Fibroblast of villous mesenchyme (primary cell): ENCODE data around the gene ADGRB3. TPM values are rescaled to one million over a fixed set of nuclear protein-coding genes. Genes with fewer than 3 reads are reported as not detected.
"Not testable (repeated sequence)": the region's sequence is repeated elsewhere in the genome, so short reads cannot be mapped to it uniquely, and the experiment has no call there.

ENCODE experiments used
- DNase-seq: peaks from one replicate; pipeline ENCODE4 v3.0.0-alpha.2; 2010; ENCODE audit warnings: low read depth
- H3K4me3 ChIP-seq: 2 replicates; pipeline ENCODE4 v1.5.1; 2011; ENCODE audit warnings: low read depth, mild to moderate bottlenecking, low read length
- CTCF ChIP-seq: IDR thresholded peaks from 2 replicates; pipeline ENCODE4 v1.5.1; 2012; ENCODE audit warnings: low read depth, mild to moderate bottlenecking, low read length; ENCODE audit not compliant: insufficient read depth
- total RNA-seq: library from RNA; depleted of rRNA; stranded (reverse); fragments of >200 nt; gene quantifications from 2 replicates; pipeline ENCODE4 v1.2.3, GENCODE V29; 2012

ADGRB3 gene
- total RNA-seq, 1 donor, result under 0.01 TPM

GRCh38 chr6:69102416-69102815 lies 467.3 kb downstream of the ADGRB3 start:
- no peak for TF ChIP-seq CTCF
- DNase-seq, result no peak
- no peak overlapping the region for H3K4me3 ChIP-seq

- TF ChIP-seq CTCF, result no peak
- DNase-seq, result no peak
- no peak overlapping the region for H3K4me3 ChIP-seq
Measured at GRCh38 chr6:69105288-69105687, 470.2 kb downstream of the ADGRB3 start.

GRCh38 chr6:69106511-69106910 lies 471.4 kb downstream of the ADGRB3 start:
- DNase-seq, result no peak
- TF ChIP-seq CTCF, result no peak
- no peak overlapping the region for H3K4me3 ChIP-seq

- H3K4me3 ChIP-seq, result no peak overlapping the region
- TF ChIP-seq CTCF, result no peak
- no peak for DNase-seq
Measured at GRCh38 chr6:69111301-69111700, 476.2 kb downstream of the ADGRB3 start.

GRCh38 chr6:69116658-69117057 lies 481.6 kb downstream of the ADGRB3 start:
- no peak for DNase-seq
- H3K4me3 ChIP-seq, result no peak overlapping the region
- no peak for TF ChIP-seq CTCF

GRCh38 chr6:69121461-69122406 lies 486.7 kb downstream of the ADGRB3 start:
- H3K4me3 ChIP-seq, DNase-seq: not testable (repeated sequence)

- no peak for DNase-seq
- TF ChIP-seq CTCF, result no peak
- no peak overlapping the region for H3K4me3 ChIP-seq
Measured at GRCh38 chr6:69122407-69122773, 487.3 kb downstream of the ADGRB3 start.
